A549 treated with CpdA at 1 μM for 4 hours (cell line): ENCODE measurements around the gene OR10A3. TPM values are rescaled to one million over a fixed set of nuclear protein-coding genes. Genes with fewer than 3 reads are reported as not detected.

Experiments
- total RNA-seq: library from RNA; stranded (reverse); fragments of 200-300 nt; extraction: Qiagen RNA extraction; gene quantifications from 5 replicates; pipeline ENCODE4 v1.2.3, GENCODE V29; 2022; ENCODE audit warnings: low read depth

The OR10A3 gene
- total RNA-seq = not detected in 5 replicates

GRCh38 chr11:7941608-7942007 is at the start of gene OR10A3:
Gene OR10A3 (minus strand): TSS chr11:7941708. CDS start chr11:7939520, 2,188 bp downstream.

GRCh38 chr11:7986768-7987559 is 45.5 kb upstream of the OR10A3 start, which contains the start of gene EIF3F:
Gene EIF3F (plus strand): TSS chr11:7987337. CDS start chr11:7987353, 16 bp downstream.

GRCh38 chr11:7965386-7965785 is 23.9 kb upstream of the OR10A3 start, which contains the start of gene NLRP10:
Gene NLRP10 (minus strand): TSS chr11:7965447. CDS start chr11:7963495, 1,952 bp downstream.

GRCh38 chr11:7931168-7931567 is 10.3 kb downstream of the OR10A3 start, which contains the start of gene OR10A6:
Gene OR10A6 (minus strand): TSS chr11:7931268. CDS start chr11:7928662, 2,606 bp downstream.

Other genes starting within 250 kb of the OR10A3 start
- gene OVCH2, start 235.2 kb downstream of the OR10A3 start, total RNA-seq = not detected in 5 replicates
- gene OR5P2, start 144.8 kb downstream of the OR10A3 start, total RNA-seq = not detected in 5 replicates
- not detected in 5 replicates for gene OR5P3, start 110.9 kb downstream of the OR10A3 start, total RNA-seq
- not detected in 5 replicates for gene OR10A6, start 10.4 kb downstream of the OR10A3 start, total RNA-seq
- gene NLRP10, start 23.7 kb upstream of the OR10A3 start, total RNA-seq = 0.02 TPM in 1 of 5 replicates, not detected in the others
- 320 to 353 TPM (median 337 TPM) in 5 replicates for gene EIF3F, start 45.6 kb upstream of the OR10A3 start, total RNA-seq
- gene TUB, start 139.5 kb upstream of the OR10A3 start, total RNA-seq = 5.7 to 8.6 TPM (median 7.9 TPM) in 5 replicates
- 0.95 to 5.3 TPM (median 1.8 TPM) in 5 replicates for gene RIC3, start 227.3 kb upstream of the OR10A3 start, total RNA-seq